Measurements from ENCODE around the gene MYL6.
"Not testable (repeated sequence)": the region's sequence is repeated elsewhere in the genome, so short reads cannot be mapped to it uniquely, and the experiment has no call there.

Gene MYL6

DNA sequence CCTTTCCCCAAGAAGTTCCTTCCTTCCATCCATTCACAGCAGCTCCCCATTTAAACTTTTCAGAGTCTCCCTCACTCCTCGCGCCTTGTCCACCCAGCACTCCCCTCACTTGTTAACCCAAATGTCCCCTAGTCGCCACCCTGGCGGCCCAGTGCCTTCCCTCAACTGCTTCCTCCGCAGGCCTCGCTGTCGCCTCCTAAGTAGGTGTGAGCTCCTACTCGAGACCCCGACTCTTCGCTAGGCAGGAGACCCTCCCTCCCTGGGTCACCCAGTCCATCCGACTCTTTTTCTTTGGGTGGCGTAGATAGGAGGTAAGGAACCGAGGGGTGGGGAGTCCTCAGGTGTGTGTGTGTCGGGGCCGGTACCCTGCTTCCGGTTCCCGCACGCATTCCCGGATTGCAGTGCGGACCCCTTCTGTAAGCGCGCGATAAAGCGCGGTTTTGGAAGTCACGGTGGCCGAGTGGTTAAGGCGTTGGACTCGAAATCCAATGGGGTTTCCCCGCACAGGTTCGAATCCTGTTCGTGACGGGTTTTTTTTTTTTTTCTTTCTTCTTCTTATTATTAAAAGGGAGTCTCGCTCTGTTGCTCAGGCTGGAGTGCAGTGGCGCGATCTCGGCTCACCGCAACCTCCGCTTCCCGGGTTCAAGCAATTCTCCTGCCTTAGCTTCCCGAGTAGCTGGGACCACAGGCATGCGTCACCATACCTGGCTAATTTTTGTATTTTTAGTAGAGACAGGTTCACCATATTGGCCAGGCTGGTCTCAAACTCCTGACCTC lies 31.9 kb downstream of the MYL6 start:
- peak overlapping the region; percentile 89 for H3K4me3 Mint-ChIP-seq
- no peaks in the 10 kb centered on the region for H3K27me3 Mint-ChIP-seq
- DNase-seq (ENCODE audit: low spot score in 2 of 2), result peak; percentile 61 to 63
- H3K4me1 Mint-ChIP-seq, result peaks cover 48% of the 10 kb centered on the region
- peak; percentile 21 for ATAC-seq (replicated peaks; ENCODE audit: extremely low read depth, poor library complexity, severe bottlenecking)
- peak overlapping the region; percentile 98 for H3K27ac Mint-ChIP-seq (ENCODE audit: low read depth)
- peaks cover 36% of the 10 kb centered on the region for H3K36me3 Mint-ChIP-seq (ENCODE audit: insufficient read depth)
- no peaks in the 10 kb centered on the region for H3K9me3 Mint-ChIP-seq

DNA sequence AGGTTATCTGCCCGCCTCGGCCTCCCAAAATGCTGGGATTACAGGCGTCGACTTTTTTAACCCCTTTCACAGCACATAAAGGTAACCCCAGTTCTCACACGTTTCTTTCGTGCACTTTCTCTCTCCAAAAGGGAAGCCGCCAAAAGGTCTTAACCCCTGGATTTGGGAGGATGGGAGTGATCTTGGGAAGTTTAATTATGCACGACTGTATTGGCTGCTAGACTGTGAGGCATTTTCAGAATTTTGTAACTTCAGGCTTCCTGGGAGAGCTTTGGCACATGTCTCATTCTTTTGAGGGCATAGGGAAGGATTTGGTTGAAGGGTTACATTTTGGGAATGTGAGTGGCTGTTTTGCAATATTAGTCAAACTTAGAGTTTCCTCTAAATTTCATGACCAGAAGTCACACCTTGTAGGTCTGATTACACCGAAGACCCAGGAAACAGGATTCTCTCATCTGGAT lies 32.6 kb downstream of the MYL6 start:
- DNase-seq (ENCODE audit: low spot score in 2 of 2), result no peak
- Mint-ChIP-seq H3K4me3 (peak overlapping the region; percentile 89), H3K4me1 (peaks cover 48% of the 10 kb centered on the region), H3K36me3 (ENCODE audit: insufficient read depth) (peaks cover 33% of the 10 kb centered on the region), H3K9me3 (no peaks in the 10 kb centered on the region), H3K27ac (ENCODE audit: low read depth) (peak overlapping the region; percentile 98), H3K27me3 (no peaks in the 10 kb centered on the region)
- ATAC-seq (replicated peaks; ENCODE audit: extremely low read depth, poor library complexity, severe bottlenecking), result no peak

GRCh38 chr12:56192582-56192981 lies 34.4 kb downstream of the MYL6 start:
- peaks cover 42% of the 10 kb centered on the region for H3K4me1 Mint-ChIP-seq
- H3K27me3 Mint-ChIP-seq, result no peaks in the 10 kb centered on the region
- H3K36me3 Mint-ChIP-seq (ENCODE audit: insufficient read depth), result peaks cover 26% of the 10 kb centered on the region
- no peak for DNase-seq (ENCODE audit: low spot score in 2 of 2)
- no peak overlapping the region for H3K4me3 Mint-ChIP-seq
- peak overlapping the region; percentile 72 for H3K27ac Mint-ChIP-seq (ENCODE audit: low read depth)
- no peaks in the 10 kb centered on the region for H3K9me3 Mint-ChIP-seq
- no peak for ATAC-seq (replicated peaks; ENCODE audit: extremely low read depth, poor library complexity, severe bottlenecking)

- Mint-ChIP-seq H3K36me3 (ENCODE audit: insufficient read depth) (peaks cover 22% of the 10 kb centered on the region), H3K4me1 (peaks cover 37% of the 10 kb centered on the region), H3K27ac (ENCODE audit: low read depth) (peak overlapping the region; percentile 72), H3K9me3 (no peaks in the 10 kb centered on the region), H3K4me3 (no peak overlapping the region), H3K27me3 (no peaks in the 10 kb centered on the region)
- peak; percentile 37 to 64 for DNase-seq (ENCODE audit: low spot score in 2 of 2)
- ATAC-seq (replicated peaks; ENCODE audit: extremely low read depth, poor library complexity, severe bottlenecking), result no peak
These were observed 34.9 kb downstream of the MYL6 start for GRCh38 chr12:56193025-56193578.

DNA sequence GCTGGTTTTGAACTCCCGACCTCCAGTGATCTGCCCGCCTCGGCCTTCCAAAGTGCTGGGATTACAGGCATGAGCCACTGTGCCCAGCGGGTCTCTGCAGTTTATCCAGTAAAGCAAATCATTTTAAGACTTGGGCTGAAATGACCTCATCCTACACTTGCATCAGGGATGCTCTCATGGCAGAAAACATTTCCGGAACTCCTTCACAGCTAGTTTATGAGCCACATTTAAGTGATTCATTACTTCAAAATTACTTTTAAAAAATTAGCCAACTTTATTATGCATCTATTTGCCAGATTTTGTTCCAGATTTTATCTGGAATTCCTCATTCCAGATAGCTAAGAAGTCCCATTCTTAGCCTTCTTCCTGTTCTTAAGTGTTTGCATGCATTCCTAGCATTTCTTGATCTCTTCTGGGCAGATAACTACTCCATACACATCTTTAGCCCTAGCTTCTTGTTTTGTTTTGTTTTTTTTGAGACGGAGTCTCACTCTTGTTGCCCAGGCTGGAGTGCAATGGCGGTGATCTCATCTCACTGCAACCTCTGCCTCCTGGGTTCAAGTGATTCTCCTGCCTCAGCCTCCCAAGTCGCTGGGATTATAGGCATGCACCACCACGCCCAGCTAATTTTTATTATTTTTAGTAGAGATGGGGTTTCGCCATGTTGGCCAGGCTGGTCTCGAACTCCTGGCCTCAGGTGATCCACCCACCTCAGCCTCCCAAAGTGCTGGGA lies 38.8 kb downstream of the MYL6 start:
- H3K4me1 Mint-ChIP-seq, result peaks cover 17% of the 10 kb centered on the region
- H3K27me3 Mint-ChIP-seq; H3K4me3 Mint-ChIP-seq; H3K27ac Mint-ChIP-seq (ENCODE audit: low read depth); DNase-seq (ENCODE audit: low spot score in 2 of 2); H3K36me3 Mint-ChIP-seq (ENCODE audit: insufficient read depth); H3K9me3 Mint-ChIP-seq; ATAC-seq (replicated peaks; ENCODE audit: extremely low read depth, poor library complexity, severe bottlenecking): not testable (repeated sequence)

DNA sequence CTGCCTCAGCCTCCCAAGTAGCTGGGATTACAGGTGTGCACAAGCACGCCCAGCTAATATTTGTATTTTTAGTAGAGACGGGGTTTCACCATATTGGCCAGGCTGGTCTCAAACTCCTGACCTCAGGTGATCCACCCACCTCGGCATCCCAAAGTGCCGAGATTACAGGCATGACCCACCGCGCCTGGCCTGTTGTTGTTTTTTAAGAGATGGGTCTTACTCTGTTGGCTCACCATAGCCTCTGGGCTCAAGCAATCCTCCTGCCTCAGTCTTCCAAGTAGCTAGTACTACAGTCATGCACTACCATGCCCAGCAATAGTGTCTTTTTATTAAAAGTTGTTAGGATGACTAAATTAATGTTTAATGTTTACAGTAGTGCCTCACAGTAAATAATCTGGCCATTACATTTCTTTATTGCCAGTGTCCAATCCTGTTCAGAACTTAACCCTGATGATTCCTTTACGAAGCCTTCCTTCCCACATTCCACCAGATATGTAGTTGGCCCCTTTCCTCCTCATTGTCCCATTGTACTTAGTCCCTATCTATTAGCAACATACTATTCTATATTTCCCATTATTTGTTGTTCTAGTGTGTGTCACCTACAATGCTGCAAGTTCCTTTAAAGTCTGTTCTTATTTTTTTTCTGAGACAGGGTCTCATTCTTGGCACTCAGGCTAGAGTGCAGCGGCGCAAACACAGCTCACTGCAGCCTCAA lies 39.9 kb downstream of the MYL6 start:
- ATAC-seq (replicated peaks; ENCODE audit: extremely low read depth, poor library complexity, severe bottlenecking), result no peak
- Mint-ChIP-seq H3K27ac (ENCODE audit: low read depth) (no peak overlapping the region), H3K4me1 (peaks cover 10% of the 10 kb centered on the region), H3K9me3 (no peaks in the 10 kb centered on the region), H3K36me3 (ENCODE audit: insufficient read depth) (peaks cover 3% of the 10 kb centered on the region), H3K4me3 (no peak overlapping the region), H3K27me3 (no peaks in the 10 kb centered on the region)
- no peak for DNase-seq (ENCODE audit: low spot score in 2 of 2)

DNA sequence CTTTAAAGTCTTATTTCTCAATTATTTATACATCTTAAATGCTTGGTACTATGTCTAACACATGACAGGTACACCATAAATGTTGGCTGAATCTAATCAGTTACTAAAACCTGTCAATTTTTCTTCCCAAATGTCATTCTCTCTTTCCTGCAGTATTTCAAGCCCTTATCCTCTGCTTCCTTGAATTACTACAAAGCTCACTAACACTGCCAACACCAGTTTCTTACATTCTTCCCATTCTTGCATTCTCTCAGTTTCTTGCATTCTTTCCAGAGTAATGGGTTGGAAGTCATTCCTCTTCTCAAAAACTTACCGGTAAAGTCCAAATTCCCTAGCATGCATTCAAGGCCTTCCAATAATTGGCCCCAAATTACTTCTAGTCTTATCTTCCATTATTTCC lies 40.7 kb downstream of the MYL6 start:
- ATAC-seq (replicated peaks; ENCODE audit: extremely low read depth, poor library complexity, severe bottlenecking), result no peak
- DNase-seq (ENCODE audit: low spot score in 2 of 2), result no peak
- Mint-ChIP-seq H3K4me3 (no peak overlapping the region), H3K27ac (ENCODE audit: low read depth) (no peak overlapping the region), H3K36me3 (ENCODE audit: insufficient read depth) (peaks cover 3% of the 10 kb centered on the region), H3K27me3 (no peaks in the 10 kb centered on the region), H3K4me1 (peaks cover 4% of the 10 kb centered on the region), H3K9me3 (no peaks in the 10 kb centered on the region)

GRCh38 chr12:56202366-56202765 lies 44.2 kb downstream of the MYL6 start:
- Mint-ChIP-seq H3K9me3 (no peaks in the 10 kb centered on the region), H3K27ac (ENCODE audit: low read depth) (peak overlapping the region; percentile 13), H3K4me3 (no peak overlapping the region), H3K27me3 (no peaks in the 10 kb centered on the region), H3K4me1 (no peaks in the 10 kb centered on the region), H3K36me3 (ENCODE audit: insufficient read depth) (peaks cover 9% of the 10 kb centered on the region)
- DNase-seq (ENCODE audit: low spot score in 2 of 2) (no peak), ATAC-seq (replicated peaks; ENCODE audit: extremely low read depth, poor library complexity, severe bottlenecking) (no peak)

GRCh38 chr12:56202838-56203237 lies 44.7 kb downstream of the MYL6 start:
- Mint-ChIP-seq H3K9me3 (no peaks in the 10 kb centered on the region), H3K4me1 (no peaks in the 10 kb centered on the region), H3K36me3 (ENCODE audit: insufficient read depth) (peaks cover 14% of the 10 kb centered on the region), H3K27ac (ENCODE audit: low read depth) (no peak overlapping the region), H3K4me3 (no peak overlapping the region), H3K27me3 (no peaks in the 10 kb centered on the region)
- ATAC-seq (replicated peaks; ENCODE audit: extremely low read depth, poor library complexity, severe bottlenecking) (no peak), DNase-seq (ENCODE audit: low spot score in 2 of 2) (no peak)

- no peak for ATAC-seq (replicated peaks; ENCODE audit: extremely low read depth, poor library complexity, severe bottlenecking)
- H3K4me3 Mint-ChIP-seq, result no peak overlapping the region
- H3K27ac Mint-ChIP-seq (ENCODE audit: low read depth), result peak overlapping the region; percentile 2
- no peaks in the 10 kb centered on the region for H3K9me3 Mint-ChIP-seq
- no peak for DNase-seq (ENCODE audit: low spot score in 2 of 2)
- H3K36me3 Mint-ChIP-seq (ENCODE audit: insufficient read depth), result peaks cover 23% of the 10 kb centered on the region
- no peaks in the 10 kb centered on the region for H3K4me1 Mint-ChIP-seq
- no peaks in the 10 kb centered on the region for H3K27me3 Mint-ChIP-seq
These were observed 46.1 kb downstream of the MYL6 start for GRCh38 chr12:56204275-56204674.

GRCh38 chr12:56205445-56205844 lies 47.3 kb downstream of the MYL6 start:
- ATAC-seq (replicated peaks; ENCODE audit: extremely low read depth, poor library complexity, severe bottlenecking) (no peak), DNase-seq (ENCODE audit: low spot score in 2 of 2) (no peak)
- no peaks in the 10 kb centered on the region for H3K27me3 Mint-ChIP-seq
- H3K36me3 Mint-ChIP-seq (ENCODE audit: insufficient read depth), result peaks cover 31% of the 10 kb centered on the region
- H3K4me1 Mint-ChIP-seq, result no peaks in the 10 kb centered on the region
- no peak overlapping the region for H3K27ac Mint-ChIP-seq (ENCODE audit: low read depth)
- no peaks in the 10 kb centered on the region for H3K9me3 Mint-ChIP-seq
- H3K4me3 Mint-ChIP-seq, result no peak overlapping the region

DNA sequence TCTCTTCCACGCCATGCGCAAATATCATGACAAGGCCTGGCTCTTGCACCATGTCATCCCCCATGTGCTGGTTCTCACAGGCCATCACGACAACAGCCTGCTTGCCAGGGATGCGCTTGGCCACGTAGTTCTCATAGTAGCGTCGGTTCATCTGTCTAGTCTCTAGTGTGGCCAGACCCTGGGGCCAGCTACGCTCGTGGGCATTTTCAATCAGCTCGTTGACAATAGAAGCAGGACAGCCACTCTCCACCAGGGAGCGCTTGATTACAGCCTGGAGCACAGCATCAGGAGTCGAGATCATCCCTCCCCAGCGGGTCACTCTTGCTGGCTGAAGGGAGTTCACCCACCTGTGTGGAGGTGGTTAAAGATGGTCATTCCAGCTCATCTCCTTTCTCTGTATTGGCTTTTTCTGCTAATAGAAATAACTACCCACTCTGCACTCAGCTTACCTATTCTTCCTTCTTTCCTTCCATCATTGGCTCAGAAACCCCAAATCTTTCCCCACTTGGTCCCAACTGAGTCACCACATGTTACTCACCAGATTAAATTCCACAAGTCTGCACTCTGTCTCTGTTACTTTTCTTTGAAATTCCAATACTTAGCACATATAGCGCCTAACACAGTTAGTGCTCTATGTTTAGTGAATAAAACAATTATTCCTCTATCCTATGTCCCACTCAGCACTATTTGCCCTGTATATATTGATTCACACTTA lies 48.5 kb downstream of the MYL6 start:
- peaks cover 36% of the 10 kb centered on the region for H3K36me3 Mint-ChIP-seq (ENCODE audit: insufficient read depth)
- no peak overlapping the region for H3K4me3 Mint-ChIP-seq
- no peaks in the 10 kb centered on the region for H3K27me3 Mint-ChIP-seq
- DNase-seq (ENCODE audit: low spot score in 2 of 2) (no peak), ATAC-seq (replicated peaks; ENCODE audit: extremely low read depth, poor library complexity, severe bottlenecking) (peak; percentile 24)
- no peaks in the 10 kb centered on the region for H3K4me1 Mint-ChIP-seq
- no peaks in the 10 kb centered on the region for H3K9me3 Mint-ChIP-seq
- no peak overlapping the region for H3K27ac Mint-ChIP-seq (ENCODE audit: low read depth)
